Measurements from ENCODE around the gene MBNL2.

Gene MBNL2

DNA sequence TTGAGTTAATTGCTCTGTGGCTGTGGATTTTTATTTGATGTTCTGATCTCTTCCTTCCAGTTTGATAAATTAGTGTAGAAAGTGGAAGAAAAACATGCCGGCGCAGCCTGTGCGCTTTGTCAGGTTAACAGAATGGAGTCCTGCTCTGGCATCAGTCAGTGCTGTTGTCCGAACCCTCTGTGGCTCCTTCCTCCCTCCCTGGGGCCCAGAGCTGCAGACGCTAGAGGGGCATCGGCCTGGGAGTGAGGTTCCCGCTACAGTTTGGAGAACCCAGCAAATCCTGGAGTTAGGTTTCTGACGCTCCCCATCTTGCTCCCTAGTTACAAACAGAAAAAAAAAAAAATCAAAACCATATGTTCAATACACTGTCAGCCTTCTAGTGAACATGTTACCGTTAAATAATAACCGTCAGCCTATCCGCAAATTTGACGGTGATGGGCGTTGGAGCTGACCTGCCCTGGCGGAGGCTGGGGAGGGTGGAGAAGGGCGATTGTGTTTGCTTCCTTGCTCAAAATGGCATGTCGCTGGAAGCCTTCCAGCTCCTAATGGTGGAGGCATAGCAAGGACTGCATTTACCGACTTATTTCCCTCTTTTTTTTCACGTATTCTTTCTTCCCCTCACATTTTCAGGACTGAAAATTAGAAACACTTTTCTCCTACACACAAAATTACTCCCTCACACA is 13.6 kb downstream of the MBNL2 start:
- no peak for DNase-seq

DNA sequence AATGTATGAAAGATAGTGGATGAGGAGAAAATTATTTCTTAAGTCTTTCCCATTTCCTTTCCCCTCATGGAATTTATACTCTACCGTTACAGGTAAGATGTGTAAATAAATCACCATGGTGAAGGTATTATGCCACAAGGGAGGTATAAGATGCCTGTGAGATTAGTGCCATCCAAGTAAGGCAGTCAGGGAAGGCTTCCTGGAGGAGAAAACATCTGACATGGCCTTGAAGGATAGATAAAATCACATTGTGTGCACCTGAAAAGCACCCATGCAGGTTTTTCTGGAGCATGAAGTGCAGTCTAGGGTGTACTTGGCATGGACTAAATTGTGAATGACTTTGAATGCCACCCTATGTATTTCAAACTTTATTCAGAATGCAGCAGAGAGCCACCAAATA is 15.3 kb downstream of the MBNL2 start:
- no peak for DNase-seq

DNA sequence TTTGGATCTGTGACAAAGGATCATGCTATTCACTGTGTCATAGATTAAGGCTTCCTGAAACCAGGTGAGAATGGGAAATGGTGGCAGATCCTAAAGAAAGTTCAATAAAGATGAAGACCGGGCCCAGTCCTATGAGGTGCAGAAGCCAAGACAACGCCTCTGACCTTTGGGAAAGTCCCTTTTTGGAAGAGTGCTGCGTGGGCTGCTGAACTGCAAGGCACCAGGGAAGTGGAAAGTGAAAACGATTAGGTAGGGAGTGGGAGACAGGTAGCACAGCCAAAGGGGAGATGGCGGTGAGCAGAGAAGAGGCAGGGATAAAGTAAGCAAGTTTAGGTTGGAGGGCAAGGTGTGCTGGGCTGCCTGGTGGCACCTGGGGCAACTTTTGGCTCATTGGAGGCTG is 16.3 kb downstream of the MBNL2 start:
- no peak for DNase-seq

DNA sequence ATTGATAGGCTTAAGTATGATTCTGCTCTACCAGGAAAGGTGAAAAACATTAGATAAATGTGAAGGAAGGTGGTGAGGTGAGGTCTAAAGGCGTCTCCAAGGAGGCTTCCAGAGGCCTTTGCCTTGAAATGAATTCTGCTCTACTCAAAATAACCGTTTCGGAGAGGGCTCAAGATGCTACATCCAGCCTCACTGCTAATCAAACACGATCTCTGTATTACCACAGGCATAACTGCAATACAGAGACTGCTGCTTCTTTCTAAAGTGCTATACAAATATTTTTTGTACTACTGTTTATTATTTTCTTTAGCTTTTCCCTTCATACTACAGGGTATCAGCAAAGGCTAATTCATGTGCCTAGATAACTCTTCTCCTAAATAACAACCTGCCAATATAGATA is 16.8 kb downstream of the MBNL2 start:
- DNase-seq = no peak

DNA sequence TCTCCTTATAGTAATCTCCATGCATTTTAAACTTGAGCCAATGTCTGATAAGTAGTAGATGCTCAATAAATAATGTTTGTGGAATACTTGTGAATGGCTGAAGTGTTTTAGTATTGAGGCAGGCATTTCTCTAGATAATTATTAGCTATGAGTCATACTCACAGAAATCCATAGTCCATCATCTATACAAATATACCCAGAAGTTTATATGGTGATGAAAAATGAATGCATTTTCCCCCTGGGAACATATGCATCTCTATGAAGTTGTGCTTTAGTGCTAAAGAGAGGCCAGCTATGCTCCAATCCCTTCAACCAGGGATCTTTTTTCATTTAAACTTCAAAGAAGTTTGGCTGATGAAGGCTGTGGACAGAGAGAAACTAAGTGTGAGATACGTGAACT is 17.2 kb downstream of the MBNL2 start:
- DNase-seq = no peak

DNA sequence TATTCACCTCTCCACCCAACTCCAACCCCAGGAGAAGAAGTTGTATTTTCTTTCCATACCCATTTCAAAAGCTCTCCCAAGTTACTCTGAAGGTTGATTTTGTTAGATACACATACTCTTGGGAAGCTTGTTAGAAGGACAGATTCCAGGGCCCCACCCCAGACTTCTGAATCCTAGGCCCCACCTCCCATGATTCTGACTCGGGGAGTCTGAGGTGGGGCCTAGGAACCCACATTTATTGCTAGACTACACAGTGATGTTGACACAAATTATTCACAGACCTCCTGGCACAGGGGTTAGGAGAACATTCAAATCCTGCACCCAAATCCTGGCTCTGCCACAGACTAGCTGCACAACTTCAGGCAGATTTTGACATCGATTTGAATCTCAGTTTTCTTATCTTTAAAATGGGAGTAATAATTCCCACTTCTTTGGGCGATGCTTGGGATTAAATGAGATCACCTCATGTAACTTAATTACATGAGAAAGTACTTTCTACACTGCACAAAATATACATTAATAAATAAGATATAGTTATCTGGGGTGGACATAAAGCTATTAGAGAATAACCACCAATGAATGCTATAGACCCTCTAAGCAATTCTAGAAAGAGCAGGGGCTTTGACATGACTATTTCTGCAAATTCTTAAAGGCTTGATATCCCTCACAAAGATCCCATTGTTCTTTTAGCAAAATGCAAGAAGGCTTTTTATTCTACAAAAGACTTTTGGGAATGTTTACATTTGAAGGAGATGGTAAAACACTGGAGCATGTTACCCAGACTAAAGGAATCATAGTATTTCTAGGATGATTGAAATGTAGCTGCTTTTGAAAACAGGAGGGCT is 18.0 kb downstream of the MBNL2 start:
- DNase-seq = no peak

DNA sequence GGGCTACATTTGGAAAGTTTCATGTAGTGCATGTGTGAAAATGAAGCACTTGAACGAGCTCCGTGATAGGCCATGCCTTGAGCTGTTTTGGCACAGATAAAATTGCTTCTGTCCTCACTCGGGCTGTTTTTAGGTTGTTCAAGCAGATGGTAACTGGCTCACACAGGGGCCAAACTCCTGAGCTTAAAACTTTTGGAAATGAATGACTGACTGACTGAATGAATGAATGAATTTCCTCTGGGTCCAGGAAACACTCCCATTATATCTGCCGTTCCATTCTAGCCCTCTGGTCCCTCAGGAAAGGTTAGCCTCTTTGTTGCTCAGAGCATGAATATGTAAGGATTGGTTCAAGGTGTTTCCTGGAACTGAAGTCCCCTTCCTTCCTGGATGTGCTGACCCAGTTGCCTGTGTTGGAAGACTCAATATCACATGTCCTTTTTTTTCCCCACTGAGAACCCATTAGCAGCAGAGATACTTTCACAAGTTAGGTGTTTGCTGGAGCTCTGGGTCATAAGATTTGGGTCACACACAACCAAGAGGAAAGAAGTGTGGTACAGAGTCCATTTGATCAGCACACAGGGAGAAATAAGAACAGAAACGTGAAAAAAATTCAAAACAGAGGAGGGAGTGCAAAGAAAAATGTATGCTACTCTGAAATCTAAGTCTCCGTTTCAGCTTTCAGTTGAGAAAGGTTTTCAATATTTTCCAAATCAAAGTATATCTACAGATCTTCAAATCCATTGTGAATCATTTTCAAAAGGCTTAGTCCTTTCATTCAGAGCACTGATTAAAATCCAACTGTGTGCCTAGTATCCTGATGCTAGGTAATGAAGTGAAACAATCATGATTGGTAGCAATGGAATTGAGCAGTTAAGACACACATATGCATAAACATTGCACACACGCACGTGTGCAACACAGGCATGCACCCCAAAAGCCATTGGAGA is 18.9 kb downstream of the MBNL2 start:
- no peak for DNase-seq

DNA sequence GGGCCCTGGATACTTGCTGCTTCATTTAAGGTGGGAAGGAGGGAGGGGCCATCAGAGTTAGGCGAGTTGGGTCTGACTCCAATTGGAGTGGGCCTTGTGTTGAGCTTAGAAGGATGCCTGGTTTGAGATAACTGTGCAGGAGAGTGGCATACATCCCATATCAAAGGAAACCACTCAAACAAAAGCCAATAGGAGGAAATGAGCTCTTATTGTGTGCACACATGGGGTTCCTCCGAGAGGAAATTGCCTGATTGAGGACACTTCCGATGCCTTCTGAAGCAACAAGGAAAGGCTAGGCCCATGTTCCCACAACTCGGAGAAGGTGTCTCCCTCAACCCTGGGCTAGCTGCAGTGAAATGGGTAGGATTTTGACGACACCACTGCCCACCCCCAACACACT is 19.6 kb downstream of the MBNL2 start:
- no peak for DNase-seq

DNA sequence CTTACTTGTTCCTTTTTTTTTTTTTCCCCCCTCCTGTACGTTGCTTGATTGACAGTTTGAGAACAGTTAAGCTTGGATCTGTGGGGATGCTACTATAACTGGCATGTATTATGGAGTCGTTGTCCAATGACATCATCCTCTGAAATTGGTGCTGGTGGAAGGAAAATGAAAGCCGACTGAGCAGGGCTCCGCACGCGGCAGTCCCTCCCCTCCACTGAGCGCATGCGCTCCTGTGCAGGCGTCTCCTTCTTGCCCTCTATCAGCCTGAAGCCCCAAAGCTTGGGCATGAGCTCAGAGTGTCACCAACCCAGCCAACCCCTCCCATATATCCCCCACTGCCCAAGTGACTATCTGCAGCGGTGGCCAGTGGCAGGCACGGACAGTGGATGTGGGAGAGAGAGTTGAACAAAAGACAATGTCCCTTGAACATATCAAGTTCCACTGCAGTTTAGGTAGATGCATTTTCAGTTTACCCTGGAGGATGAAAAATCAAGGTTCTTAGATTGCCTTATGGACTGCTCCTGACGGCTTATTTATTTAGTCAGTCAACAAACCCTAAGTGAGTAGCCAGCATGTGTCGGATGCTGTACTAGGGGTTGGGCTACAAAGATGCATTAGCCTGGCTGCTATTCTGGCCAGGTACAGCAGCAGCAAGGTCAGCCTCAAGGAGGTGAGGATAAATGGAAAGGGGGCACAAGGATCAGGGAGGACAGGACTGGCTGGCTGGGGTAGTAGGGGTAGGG is 20.8 kb downstream of the MBNL2 start:
- DNase-seq = no peak

DNA sequence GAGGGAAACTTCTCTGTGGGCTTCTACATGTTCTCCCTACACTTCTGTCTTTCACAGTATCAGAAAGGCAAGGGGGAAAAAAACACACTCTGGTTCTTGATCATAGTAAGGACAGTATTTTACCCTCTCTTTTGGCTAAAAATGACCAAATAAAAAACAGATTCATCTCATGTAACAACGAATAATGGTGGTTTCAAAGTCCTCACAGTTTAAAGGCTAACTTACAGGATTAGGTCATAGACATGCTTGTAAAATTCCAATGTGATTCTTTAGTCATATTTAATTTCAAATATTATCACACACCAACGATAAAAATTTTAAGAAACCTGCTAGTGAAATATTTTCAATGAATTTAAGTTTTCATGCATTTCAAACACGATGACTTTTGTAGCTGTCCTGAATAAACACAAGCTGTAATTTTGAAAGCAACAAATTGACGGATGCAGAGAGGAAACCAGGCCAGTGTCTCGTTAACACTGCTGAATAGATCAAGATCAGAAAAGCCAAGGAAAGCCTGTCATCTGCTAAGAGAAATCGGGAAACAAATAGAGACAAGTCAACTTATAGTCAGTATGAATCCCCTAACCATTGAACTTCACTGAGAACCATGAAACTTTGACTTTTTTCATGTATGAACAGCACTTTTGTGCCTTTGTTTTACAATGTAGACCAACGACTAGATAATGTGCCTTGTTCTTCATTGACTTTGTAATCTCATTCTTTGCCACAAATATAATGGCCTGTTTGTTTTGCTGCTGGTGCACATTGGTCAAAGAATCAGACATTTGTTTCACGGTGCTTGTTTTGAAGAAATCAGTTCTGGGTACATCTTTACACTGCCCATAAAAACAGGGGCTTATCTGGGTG is 22.0 kb downstream of the MBNL2 start:
- no peak for DNase-seq

DNA sequence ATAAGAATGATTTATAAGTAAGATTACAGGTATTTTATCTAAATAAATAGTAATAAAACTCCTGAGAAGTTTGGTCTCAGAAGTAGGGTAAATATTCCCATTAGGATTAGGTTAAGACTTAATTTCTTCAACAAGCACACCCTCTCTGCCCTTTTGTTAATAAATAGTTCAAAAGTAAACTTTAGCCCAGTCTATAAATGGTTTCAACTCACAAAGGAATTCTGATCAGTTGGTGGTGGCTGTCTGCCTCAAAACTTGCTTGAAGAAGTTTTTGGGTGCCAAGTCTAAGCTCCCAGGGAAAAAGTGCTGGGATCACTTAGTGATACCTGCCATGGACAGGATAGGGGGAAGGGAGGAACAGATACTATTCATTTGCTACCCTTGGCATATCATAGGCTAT is 22.9 kb downstream of the MBNL2 start:
- no peak for DNase-seq

DNA sequence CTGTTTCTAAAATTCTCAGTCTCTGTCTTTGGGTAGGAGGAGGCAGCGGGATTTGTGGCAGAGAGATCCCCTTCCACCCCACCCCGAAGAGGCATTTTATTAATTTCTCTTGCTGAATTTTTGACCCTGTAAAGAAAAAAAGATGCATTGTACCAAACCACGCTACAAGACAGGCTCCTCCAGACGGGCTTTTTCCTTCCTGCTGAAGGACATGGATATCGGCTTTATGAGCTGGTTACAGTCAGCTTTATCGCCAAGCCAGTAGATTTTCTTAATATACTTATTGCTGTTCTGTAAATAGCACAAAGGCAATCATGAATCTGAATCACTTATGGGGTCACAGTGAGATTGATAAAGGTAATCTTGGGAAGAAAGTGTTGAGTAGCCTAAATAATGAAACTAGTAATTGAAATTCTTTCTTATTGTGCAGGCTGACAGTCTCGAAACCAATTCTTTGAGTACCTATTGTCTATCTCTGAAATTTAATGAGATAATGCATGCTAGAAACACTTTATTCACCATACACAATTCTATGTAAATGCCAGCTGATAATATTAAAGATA is 24.5 kb downstream of the MBNL2 start:
- DNase-seq = no peak

DNA sequence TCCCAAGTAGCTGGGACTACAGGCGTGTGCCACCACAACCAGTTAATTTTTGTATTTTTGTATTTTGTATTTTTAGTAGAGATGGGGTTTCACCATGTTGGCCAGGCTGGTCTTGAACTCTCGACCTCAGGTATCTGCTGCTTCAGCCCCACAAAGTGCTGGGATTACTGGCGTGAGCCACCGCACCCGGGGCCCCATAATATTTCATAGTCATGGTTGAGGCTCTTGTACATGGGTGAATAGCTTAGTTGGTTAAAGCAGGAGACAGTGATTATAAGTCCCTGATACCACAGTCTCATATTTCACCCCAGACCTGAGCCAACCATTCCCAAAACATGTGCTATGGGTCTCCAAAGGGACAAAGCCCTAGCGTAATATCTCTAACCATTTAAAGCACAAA is 26.1 kb downstream of the MBNL2 start:
- no peak for DNase-seq

DNA sequence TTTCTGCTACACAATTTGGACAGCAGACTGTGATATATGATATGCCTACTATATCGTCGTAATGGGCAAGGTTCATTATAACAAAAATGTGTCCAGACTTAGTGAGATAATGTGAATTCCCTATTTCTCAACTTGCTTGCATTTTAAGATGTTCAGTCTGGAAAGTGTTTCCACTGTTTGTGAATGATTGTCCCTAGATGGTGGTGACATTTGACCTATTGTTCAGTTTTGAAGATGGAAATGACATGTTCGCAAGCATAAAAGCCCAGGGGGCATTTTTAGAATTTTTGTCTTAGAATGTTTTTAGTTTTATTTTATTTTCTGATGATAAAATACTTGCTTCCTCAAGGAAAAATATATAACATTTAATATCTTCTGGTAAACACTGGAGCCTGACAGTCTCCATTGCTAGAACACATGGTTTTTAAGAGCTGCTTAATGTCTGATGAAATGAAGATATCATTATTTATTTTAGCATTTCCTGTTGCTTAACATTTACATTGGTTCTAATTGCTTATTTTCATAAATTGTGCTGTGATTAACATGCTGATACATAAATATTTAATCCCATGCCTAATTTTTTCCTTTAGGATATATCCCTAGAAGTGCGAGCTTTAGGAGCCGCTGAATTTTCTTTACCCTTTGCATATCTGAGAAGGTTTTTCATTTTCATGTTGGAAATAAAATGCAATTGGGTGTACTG is 27.1 kb downstream of the MBNL2 start:
- DNase-seq = no peak

DNA sequence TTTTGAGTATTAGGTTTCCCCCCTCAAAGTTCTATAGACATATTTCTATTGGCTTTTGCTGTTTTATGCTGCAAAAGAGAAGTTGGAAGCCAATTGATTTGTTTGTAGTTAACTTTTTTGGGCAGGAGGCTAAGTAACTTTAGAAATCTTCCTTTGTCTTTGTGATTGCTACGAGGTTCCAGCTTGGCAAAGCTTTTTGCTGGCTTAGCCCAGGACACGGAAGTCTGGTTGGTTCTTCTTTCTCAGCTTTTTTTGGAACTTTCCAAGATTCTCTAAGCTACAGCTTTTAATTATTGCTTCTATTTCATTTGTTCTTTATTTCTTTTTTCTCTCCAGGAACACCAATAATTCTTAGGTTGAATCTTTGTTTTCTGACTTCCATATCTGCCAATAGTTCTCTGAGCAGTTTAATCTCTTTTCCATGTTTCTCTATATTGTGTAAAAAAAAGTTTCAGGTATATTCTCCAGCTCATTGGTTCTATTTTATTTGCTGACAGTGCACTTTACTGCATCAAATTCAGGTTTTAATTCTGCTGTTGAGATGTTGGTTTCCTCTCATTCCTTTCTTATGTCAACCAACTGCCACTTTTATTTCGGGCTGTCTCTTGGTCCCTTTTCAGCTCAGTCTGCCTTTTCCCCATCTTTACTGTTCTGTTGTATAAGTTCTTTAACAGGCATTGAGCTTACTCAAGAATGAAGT is 27.8 kb downstream of the MBNL2 start:
- no peak for DNase-seq

DNA sequence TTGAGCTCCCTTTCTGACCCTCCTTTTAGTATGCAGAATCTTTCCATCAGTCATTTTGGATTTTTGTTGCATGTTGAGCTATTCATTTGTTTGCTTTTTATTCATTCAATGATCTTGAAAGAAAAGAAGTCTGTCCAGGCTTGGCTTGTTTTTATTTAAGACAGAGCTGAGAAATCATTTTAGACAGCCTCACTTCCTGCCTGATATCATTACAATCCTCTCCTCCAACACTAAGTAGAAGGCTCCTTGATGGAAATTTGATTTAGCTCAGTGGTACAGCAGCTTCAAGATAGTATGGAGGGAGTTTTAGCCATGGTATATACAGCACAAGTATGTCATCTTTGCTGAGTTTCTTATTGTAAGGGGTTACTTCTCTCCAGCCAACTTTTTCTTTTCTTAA is 28.4 kb downstream of the MBNL2 start:
- no peak for DNase-seq

DNA sequence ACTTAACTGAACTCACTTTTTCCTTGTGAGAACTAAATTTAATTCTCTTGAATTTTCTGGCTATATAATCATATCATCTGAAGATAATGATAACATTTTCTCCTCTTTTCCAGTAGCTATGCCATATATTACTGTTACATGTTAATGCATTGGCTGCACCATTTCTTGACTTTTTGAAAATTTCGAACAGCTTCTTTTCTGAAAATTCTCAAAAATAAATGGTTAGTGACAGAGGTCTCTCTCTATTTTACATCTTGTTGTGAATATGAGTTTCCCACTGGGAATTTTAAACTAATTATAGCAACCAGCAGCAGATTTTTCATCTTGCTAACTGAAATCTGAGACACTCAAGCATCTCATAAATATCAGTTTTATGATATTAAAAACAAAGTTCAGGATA is 30.6 kb downstream of the MBNL2 start:
- no peak for DNase-seq

DNA sequence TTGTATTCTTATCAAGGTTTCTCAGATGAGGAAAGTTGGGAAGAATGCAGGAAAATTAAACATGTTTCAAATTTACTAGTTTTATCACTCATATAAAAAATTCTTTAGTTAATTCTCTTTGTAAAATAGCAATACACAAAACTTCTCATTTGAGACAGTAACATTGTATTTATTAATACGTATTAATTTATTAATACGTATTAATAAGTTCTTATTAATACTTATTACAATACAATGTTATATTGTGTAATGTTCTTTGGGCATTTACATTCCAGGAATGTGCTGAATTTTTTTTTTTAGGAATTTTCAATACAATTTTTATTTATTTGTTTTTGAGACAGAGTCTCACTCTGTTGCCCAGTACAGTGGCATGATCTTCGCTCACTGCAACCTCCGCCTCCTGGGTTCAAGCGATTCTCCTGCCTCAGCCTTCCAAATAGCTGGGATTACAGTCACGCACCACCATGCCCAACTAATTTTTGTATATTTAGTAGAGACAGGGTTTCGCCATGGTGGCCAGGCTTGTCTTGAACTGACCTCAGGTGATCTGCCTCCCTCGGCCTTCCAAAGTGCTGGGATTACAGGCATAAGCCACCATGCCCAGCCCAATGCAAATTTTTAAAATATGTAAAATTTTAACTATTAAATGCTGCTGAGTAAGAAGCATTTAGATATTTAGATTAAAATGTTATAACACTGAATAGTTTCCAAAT is 31.6 kb downstream of the MBNL2 start:
- DNase-seq = no peak

DNA sequence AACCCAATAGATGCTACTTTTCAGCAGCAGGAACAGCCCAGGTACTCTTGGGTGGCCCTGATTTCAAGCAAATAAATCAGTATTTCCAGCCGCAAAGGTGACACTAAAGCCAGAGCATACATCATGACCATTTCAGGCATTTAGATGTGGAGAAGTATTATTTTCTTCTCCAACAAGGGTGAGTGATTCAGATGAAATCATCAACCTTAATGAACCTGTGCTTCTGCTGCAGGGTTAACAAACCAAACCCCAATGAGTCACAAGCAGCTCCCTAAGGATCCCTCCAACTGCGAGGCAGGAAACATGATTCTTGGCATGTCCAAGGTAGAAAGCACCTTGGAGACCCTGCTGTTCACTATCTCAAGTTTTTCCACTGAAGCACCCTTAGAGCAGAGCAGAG is 32.7 kb downstream of the MBNL2 start:
- no peak for DNase-seq

Data from NK-92 treated with Interleukin-12 subunit alpha and Interleukin-12 subunit beta, amount 100 ng/mL, for 24 hours (cell line).